ENCODE data around the gene FCHO2.

DNA sequence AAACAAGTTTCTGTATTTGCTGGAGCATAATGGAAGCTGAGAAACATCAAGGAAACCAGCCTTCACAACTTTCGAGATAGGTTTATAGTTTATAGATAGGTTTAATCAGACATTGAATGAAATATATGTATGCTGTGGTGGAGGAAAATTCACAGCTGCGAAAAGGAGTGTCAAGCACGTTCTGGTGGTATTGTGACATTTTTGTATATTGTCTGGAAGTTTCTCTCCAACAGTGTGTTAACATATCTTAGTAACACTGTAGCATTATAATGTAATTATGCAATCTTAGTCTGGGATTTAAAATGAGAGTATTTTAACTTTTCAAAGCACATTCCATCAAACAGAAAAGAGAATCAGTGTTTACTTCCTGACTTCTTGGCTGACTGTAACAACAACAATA, 50.0 kb downstream of the FCHO2 start:
- TF ChIP-seq, protein P1, sequence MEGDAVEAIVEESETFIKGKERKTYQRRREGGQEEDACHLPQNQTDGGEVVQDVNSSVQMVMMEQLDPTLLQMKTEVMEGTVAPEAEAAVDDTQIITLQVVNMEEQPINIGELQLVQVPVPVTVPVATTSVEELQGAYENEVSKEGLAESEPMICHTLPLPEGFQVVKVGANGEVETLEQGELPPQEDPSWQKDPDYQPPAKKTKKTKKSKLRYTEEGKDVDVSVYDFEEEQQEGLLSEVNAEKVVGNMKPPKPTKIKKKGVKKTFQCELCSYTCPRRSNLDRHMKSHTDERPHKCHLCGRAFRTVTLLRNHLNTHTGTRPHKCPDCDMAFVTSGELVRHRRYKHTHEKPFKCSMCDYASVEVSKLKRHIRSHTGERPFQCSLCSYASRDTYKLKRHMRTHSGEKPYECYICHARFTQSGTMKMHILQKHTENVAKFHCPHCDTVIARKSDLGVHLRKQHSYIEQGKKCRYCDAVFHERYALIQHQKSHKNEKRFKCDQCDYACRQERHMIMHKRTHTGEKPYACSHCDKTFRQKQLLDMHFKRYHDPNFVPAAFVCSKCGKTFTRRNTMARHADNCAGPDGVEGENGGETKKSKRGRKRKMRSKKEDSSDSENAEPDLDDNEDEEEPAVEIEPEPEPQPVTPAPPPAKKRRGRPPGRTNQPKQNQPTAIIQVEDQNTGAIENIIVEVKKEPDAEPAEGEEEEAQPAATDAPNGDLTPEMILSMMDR (conservative IDR thresholded peaks at IDR 0.05; ENCODE audit: low read depth, low read length), result no peak
- TF ChIP-seq MXI1 (IDR thresholded peaks at IDR 0.05; ENCODE audit: borderline replicate concordance, low read depth, low read length) (no peak), POLR2A (IDR thresholded peaks at IDR 0.05; ENCODE audit: low read depth, low read length) (no peak), MAZ (IDR thresholded peaks at IDR 0.05; ENCODE audit: borderline replicate concordance, low read depth, low read length) (no peak), RFX5 (IDR thresholded peaks at IDR 0.05; ENCODE audit: low read depth, low read length) (no peak), SMC3 (IDR thresholded peaks at IDR 0.05; ENCODE audit: low read depth, low read length) (no peak), CHD1 (IDR thresholded peaks at IDR 0.05; ENCODE audit: low read depth, low read length) (no peak), RCOR1 (IDR thresholded peaks at IDR 0.05; ENCODE audit: insufficient replicate concordance, low read length) (no peak), RAD21 (IDR thresholded peaks at IDR 0.05; ENCODE audit: low read length) (no peak), MAFK (IDR thresholded peaks at IDR 0.05; ENCODE audit: low read depth, low read length) (no peak)
- TF ChIP-seq, protein P2, sequence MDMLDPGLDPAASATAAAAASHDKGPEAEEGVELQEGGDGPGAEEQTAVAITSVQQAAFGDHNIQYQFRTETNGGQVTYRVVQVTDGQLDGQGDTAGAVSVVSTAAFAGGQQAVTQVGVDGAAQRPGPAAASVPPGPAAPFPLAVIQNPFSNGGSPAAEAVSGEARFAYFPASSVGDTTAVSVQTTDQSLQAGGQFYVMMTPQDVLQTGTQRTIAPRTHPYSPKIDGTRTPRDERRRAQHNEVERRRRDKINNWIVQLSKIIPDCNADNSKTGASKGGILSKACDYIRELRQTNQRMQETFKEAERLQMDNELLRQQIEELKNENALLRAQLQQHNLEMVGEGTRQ (IDR thresholded peaks at IDR 0.05; ENCODE audit: low read depth, low read length), result no peak

All from IMR-90 (cell line).